Mesothelial cell of epicardium (in vitro differentiated cells): Measurements from ENCODE around the gene GDE1. TPM values are rescaled to one million over a fixed set of nuclear protein-coding genes. Genes with fewer than 3 reads are reported as not detected.

ENCODE experiments used
- DNase-seq, 2 experiments: peaks; one replicate each; pipeline ENCODE4 v3.0.0; 2021; ENCODE audit warnings: low spot score in 2 of 2; ENCODE audit not compliant: unreplicated experiment in 2 of 2
- H3K27ac Mint-ChIP-seq: 2 replicates; pipeline ENCODE4 v1.8.0; 2021; ENCODE audit warnings: mixed read lengths
- H3K27me3 Mint-ChIP-seq: 2 replicates; pipeline ENCODE4 v1.8.0; 2021; ENCODE audit warnings: low read depth, mixed read lengths
- H3K36me3 Mint-ChIP-seq: 2 replicates; pipeline ENCODE4 v1.8.0; 2021; ENCODE audit warnings: mixed read lengths
- H3K4me1 Mint-ChIP-seq: 2 replicates; pipeline ENCODE4 v1.8.0; 2021; ENCODE audit warnings: mixed read lengths
- H3K4me3 Mint-ChIP-seq: 2 replicates; pipeline ENCODE4 v1.8.0; 2021; ENCODE audit warnings: mild to moderate bottlenecking, moderate library complexity, mixed read lengths
- H3K9me3 Mint-ChIP-seq: 2 replicates; pipeline ENCODE4 v1.8.0; 2021; ENCODE audit warnings: mixed read lengths
- total RNA-seq: library from RNA; stranded (reverse); gene quantifications from 3 replicates; pipeline ENCODE4 v1.2.1, GENCODE V29; 2021
- TF ChIP-seq, protein P1 (sequence below): fragments of 200-600 bp; sonication (generic); IDR thresholded peaks from one replicate; pipeline ENCODE4 v1.5.0; 2021; ENCODE audit warnings: antibody characterized with exemption; ENCODE audit not compliant: unreplicated experiment

Gene GDE1
- total RNA-seq, 1 donor from 2014 or later = 42.7 TPM

DNA sequence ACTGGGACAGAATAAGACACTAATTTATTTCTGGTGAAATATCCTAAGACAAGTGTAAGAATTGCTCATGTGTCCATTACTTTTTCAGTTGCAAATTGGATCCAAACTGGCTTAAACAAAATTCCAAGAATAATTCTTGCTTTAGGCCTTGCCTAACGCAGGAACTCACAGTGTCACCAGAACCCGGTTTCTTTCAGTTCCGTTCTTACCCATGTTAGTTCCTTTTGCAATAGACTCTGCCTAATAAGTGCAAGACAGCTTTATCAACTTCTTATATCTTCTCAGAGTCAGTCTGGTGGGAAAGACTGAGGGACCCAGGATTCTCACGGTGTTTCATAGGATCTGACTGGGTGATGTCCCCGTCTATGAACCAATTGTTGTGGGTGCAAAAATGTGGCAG lies 24.7 kb downstream of the GDE1 start:
- no peak for DNase-seq
- peaks cover 14% of the 10 kb centered on the region for H3K36me3 Mint-ChIP-seq
- TF ChIP-seq, protein P1, sequence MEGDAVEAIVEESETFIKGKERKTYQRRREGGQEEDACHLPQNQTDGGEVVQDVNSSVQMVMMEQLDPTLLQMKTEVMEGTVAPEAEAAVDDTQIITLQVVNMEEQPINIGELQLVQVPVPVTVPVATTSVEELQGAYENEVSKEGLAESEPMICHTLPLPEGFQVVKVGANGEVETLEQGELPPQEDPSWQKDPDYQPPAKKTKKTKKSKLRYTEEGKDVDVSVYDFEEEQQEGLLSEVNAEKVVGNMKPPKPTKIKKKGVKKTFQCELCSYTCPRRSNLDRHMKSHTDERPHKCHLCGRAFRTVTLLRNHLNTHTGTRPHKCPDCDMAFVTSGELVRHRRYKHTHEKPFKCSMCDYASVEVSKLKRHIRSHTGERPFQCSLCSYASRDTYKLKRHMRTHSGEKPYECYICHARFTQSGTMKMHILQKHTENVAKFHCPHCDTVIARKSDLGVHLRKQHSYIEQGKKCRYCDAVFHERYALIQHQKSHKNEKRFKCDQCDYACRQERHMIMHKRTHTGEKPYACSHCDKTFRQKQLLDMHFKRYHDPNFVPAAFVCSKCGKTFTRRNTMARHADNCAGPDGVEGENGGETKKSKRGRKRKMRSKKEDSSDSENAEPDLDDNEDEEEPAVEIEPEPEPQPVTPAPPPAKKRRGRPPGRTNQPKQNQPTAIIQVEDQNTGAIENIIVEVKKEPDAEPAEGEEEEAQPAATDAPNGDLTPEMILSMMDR = no peak
- H3K4me3 Mint-ChIP-seq = no peak overlapping the region
- H3K27ac Mint-ChIP-seq = no peak overlapping the region
- no peaks in the 10 kb centered on the region for H3K27me3 Mint-ChIP-seq
- H3K4me1 Mint-ChIP-seq = no peaks in the 10 kb centered on the region
- H3K9me3 Mint-ChIP-seq = no peaks in the 10 kb centered on the region

DNA sequence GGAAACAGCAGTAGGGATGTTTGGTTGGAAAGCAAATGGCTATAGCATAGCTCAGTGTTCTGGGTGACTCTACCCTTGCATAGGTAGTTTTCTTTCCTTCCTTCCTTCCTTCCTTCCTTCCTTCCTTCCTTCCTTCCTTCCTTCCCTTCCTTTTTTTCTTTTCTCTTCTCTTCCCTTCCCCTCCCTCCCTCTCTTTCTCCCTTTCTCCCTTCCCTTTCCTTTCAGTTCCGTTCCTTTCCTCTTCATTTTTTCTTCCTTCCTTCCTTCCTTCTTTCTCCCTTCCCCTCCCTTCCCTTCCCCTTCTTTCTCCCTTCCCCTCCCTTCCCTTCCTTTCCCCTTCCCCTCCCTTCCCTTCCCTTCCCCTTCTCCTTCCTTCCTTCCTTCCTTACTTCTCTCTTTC lies 31.3 kb downstream of the GDE1 start:
- no peaks in the 10 kb centered on the region for H3K9me3 Mint-ChIP-seq
- H3K36me3 Mint-ChIP-seq = no peaks in the 10 kb centered on the region
- H3K27ac Mint-ChIP-seq = no peak overlapping the region
- TF ChIP-seq, protein P1 = no peak
- no peak for DNase-seq
- no peak overlapping the region for H3K4me3 Mint-ChIP-seq
- peaks cover 2% of the 10 kb centered on the region for H3K4me1 Mint-ChIP-seq
- no peaks in the 10 kb centered on the region for H3K27me3 Mint-ChIP-seq

DNA sequence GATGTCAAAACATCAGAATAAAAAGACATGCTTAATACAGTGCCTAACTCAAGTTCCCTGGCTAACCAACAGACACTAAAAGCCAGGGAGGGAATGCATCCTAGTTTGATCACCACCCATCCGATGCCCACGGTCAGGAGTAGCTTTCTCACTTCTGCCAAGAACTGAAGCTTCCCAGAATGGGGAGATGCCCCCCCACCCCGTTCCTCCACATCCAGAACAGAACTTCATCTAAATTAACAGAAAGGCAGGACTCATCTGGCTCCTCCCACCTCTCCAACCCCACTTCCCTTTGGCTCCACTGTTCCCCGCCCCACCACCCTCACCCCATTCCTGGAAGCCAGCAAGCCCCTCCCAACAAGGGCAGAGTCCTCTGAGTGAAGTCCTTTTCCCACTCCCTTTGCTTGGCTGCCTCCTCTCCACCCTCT lies 33.7 kb downstream of the GDE1 start:
- TF ChIP-seq, protein P1 = no peak
- H3K4me1 Mint-ChIP-seq = peaks cover 2% of the 10 kb centered on the region
- no peak overlapping the region for H3K4me3 Mint-ChIP-seq
- H3K27ac Mint-ChIP-seq = no peak overlapping the region
- H3K36me3 Mint-ChIP-seq = no peaks in the 10 kb centered on the region
- DNase-seq = no peak
- no peaks in the 10 kb centered on the region for H3K9me3 Mint-ChIP-seq
- no peaks in the 10 kb centered on the region for H3K27me3 Mint-ChIP-seq

DNA sequence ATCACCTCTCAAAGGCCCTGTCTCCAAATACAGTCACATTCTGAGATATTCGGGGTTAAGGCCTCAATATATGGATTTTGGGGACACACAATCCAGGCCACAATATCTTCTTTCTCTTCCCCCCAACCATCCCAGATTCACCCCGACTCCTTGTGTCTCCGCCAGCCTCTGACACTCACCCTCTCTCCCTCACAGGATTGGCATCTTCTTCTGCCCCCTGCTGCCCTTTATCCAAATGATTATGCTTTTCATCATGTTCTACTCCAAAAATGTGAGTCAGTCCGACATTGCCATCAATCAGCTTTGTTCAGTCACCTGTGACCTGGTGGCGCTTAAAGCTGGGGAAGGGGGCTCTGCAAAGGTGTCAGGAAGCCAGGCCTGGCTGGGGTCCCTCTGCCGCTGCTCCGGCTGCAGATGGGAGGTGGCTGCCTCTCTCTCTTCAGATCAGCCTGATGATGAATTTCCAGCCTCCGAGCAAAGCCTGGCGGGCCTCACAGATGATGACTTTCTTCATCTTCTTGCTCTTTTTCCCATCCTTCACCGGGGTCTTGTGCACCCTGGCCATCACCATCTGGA lies 35.1 kb downstream of the GDE1 start:
- Mint-ChIP-seq H3K4me3 (no peak overlapping the region), H3K9me3 (no peaks in the 10 kb centered on the region), H3K36me3 (no peaks in the 10 kb centered on the region), H3K27ac (no peak overlapping the region), H3K4me1 (no peaks in the 10 kb centered on the region), H3K27me3 (no peaks in the 10 kb centered on the region)
- DNase-seq = no peak
- TF ChIP-seq, protein P1 = no peak

DNA sequence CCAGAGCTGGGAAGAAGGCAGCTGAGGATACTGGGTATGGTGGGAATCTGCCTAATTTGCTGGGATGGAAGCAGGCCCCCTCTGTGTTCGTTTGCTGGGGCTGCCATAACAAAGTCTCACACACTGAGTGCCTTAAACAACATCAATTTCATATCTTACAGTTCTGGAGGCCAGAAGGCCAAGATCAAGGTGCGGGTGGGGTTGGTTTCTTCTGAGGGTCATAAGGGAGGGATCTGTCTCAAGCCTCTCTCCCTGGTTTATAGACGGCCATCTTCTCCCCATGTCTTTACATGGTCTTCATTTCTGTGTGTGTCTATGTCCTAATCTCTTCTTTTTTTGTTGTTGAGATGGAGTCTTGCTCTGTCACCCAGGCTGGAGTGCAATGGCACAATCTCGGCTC lies 35.8 kb downstream of the GDE1 start:
- H3K27ac Mint-ChIP-seq = no peak overlapping the region
- H3K36me3 Mint-ChIP-seq = no peaks in the 10 kb centered on the region
- H3K9me3 Mint-ChIP-seq = no peaks in the 10 kb centered on the region
- no peaks in the 10 kb centered on the region for H3K27me3 Mint-ChIP-seq
- H3K4me3 Mint-ChIP-seq = no peak overlapping the region
- H3K4me1 Mint-ChIP-seq = no peaks in the 10 kb centered on the region
- no peak for DNase-seq
- TF ChIP-seq, protein P1 = no peak

DNA sequence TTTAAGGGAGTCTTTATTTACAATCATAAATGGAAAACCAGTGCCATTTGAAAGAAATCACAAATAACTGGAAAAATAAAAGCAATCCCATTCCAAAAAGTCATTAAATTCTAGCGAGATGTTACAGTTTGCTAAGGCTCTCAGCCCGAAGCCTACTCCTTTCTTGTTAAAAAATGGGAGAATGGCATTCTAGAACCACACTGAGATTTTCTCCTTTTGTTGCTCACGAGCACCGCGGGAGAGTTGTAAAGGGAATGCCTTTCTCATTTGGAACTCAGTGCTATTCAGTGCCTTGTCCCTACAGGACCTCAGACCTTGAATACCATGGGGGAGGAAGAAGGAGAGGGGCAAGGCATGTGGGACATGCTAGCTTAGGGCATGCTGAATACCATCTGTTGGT lies 36.3 kb downstream of the GDE1 start:
- no peak overlapping the region for H3K4me3 Mint-ChIP-seq

More for the DNA sequence above, 36.3 kb downstream of the GDE1 start:
- Mint-ChIP-seq H3K36me3 (no peaks in the 10 kb centered on the region), H3K9me3 (no peaks in the 10 kb centered on the region), H3K4me1 (no peaks in the 10 kb centered on the region), H3K27me3 (no peaks in the 10 kb centered on the region), H3K27ac (no peak overlapping the region)
- no peak for DNase-seq
- TF ChIP-seq, protein P1 = no peak
